GM19193 (cell line): Measurements from ENCODE around the gene POU5F1.

Source experiments
- POLR2A ChIP-seq: IDR thresholded peaks from 4 replicates; pipeline ENCODE4 v1.6.1; 2011; ENCODE audit not compliant: insufficient read depth, insufficient read length; ENCODE audit errors: extremely low read depth

Gene POU5F1

DNA sequence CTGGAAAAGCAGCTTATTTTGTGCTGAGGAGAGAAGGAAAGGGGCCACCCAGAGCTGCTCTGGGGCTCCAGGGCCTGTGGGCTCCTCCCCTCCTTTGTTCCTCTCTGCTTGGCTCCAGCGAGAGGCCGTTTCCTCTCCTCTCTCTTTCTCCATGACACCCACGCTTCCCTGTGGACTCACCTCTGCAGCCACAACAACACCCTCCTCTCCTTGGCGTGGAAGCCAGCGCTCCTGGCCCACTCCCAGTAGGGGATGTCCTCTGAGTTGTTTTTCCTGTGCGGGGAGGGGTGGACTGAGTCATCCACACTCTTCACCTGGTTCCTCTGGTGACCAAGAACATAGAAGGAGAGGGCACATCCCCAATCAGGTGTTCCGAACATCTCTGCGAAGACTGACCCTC, 45.3 kb downstream of the POU5F1 start:
- no peak for TF ChIP-seq POLR2A

DNA sequence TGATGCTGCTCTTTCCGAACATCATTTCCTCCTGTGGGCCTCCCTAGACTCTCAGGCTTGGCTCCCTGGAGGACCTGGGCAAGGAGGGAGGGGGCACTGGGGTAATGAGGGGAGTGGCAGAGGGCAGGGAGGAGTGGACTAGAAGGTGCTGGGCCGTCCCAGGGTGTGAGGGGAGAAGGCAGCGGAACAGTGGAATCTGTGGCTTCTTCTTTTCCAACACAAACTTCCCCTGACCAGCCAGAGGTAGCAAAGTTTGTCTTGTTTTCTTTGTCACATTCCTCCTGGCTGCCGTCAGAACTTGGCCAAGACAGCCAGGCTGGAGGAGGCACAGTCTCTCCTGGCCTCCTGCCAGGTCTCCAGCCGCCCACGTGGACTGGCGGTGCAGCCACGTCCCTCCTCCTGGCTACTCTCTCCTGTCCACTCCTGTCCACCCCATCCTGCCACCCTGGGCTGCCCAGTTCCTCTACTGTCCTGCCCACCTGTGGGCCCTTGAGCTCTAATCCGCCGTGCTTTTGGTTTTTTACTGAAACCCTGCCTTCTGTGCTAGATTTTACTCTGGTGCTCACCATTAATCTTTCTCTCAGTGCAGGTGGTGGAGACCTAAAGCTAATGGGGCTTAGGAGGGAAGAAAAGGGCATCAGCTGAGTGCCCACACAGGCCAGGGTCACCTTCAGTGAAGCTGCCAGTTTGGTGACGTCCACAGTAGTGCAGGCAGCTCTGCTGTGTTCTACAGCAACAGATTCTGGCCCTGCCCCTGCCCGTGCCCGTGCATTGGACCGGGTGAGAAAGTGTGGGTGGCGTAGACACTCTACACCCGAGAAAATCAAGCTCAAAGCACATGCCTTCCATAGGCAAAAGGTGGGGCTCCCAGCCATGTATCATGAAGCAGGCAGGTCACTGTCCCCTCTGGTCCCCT, 47.4 kb downstream of the POU5F1 start:
- no peak for TF ChIP-seq POLR2A

DNA sequence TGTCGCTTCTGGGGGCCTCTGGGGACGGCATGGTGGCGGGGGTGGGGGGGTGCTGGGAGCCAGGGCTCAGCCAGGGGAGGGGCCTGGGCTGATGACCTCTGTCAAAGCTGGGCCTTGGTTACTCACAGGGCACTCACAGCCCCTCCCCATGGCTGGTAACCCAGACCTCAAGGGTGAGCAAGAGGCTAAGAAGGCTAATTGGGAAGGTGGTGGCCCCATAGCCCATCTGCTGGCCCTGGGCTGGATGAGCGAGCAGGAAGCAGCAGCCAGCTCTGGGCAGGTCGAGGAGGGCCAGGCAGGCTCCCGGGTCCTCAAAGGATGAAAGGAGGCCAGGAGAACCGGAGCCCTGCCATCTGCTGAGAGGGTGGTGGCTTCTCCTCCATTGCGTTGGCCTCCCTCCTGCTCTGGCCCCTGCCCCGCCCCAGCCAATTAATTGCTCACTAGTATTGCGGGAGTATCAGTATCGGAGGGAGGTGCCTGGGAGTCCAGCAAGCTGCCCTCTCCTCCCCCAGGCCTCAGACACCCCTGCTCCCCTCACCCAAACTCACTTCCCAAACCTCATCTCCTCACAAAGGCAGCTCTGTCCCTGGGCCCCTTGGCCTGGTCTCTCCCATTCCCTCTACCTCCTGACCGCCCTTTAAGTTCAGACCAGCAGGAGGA, 49.2 kb downstream of the POU5F1 start:
- TF ChIP-seq POLR2A: no peak

DNA sequence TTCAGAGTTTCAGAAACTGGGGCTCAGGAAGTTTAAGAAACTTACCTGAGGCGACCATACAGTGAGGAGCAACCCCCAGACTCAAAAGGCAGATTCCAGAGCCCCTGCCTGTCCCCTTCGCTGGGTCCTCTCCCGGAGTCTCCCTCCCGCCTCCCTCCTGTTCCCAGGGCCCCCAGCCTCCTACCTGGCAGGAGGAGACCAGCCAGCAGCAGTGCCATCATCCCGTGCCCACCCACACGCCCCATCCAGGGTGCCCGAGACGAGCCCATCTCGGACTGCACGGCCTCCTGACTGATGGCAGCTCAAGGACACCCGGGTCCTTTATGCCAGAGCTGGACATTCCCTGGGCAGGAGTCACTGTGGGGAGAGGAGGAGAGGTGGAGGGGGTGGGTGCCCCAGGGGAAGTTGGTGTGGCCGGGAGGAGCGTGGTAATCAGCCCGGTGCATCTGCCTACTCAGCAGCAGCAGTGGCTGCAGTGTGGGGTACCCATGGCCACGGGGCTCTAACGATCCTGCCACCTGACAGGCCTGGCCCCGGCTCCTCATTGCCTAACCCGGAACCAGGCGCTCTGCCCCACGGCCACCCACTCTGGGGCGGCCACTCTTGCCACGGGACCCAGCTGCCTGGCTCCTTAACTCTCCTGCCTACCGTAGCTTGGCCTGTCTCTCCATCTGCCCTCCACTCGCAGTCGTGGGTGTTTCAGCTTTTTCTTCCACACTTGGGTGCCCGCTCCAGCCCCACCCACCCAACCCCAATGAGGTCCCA, 50.1 kb downstream of the POU5F1 start, which contains the start of gene CDSN:
CDSN (minus strand) TSS at position 296 of the 765 bp plus-strand sequence; CDS start at position 269, 27 bp downstream.
- no peak for TF ChIP-seq POLR2A

DNA sequence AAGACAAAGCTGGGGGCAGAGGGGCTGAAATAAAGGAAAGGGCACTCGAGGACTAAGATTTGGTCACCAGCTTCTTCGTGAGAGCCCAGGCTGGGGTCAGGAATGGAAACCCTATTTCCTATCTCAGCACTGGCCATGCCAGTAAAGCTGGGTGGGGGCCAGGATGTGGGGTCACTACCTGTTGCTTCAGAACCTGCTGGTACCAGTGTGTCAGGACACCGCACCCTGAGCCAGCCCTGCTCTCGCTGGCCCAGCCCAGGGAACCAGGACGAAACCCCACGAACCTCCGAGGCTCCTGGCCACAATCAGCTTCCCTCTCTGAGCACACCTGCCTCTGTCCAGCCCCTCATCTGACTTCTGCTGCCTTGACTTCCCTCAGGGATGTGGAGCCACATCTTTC, 52.3 kb downstream of the POU5F1 start:
- no peak for TF ChIP-seq POLR2A

DNA sequence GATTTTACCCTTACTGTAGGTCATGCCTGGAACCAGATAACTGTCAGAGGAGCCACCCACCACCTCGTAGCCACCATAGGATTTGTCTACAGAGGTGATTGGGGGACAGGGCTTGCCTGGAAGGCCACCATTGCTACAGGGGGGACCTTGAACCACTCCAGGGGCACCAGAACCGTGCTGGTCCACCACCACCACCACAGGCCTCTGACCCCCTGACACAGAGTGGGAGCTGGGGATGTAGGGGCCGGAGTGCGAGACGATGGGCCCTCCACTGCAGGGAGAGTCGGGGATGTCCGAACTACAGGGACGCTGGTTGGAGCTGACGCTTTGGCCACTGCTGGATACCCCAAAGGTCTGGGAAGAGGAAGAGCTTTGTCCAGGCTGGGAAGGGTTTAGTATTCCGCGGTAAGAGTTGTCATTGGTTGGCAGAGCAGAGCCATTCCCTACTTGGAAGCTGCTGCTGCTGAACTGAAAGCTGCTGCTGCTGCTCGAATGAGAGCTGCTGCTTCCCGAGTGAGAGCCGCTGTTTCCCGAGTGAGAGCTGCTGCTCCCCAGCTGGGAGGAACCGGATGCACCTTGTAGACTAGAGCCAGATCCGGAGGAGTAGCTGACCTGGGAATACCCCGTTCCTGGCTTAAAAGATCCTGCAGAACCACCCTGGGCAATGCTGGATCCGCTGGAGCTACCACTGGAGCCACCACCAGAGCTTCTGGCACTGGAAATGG, 53.7 kb downstream of the POU5F1 start:
- TF ChIP-seq POLR2A: no peak

DNA sequence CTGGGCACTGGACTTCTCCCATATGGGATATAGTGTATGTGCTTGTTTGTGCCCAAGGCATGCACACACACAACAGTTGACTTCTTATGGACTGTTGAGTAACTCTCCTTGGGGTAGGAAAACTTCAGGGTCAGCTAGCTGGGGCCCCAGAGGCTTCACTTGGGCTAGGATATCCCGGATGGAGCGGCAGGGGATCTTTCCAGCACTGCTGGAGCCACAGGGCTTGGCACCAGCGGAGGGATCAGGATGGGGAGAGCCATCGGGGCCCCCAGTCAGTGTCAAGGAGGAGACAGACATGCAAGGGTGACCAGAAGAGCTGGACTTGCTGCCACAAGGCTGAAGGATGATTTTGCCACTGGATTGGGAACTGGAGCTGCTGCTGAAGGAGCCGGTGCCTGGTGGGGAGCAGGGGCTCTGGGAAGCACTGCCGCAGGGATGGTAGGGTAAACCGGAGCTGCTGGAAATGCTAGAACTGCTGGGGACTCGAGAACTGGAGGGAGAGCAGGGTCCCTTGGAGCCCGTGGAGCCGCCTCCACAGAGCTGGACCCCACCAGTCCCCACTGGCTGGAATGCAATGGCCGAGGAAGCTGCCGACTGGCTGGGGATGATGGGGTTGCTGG, 54.4 kb downstream of the POU5F1 start:
- TF ChIP-seq POLR2A: no peak

DNA sequence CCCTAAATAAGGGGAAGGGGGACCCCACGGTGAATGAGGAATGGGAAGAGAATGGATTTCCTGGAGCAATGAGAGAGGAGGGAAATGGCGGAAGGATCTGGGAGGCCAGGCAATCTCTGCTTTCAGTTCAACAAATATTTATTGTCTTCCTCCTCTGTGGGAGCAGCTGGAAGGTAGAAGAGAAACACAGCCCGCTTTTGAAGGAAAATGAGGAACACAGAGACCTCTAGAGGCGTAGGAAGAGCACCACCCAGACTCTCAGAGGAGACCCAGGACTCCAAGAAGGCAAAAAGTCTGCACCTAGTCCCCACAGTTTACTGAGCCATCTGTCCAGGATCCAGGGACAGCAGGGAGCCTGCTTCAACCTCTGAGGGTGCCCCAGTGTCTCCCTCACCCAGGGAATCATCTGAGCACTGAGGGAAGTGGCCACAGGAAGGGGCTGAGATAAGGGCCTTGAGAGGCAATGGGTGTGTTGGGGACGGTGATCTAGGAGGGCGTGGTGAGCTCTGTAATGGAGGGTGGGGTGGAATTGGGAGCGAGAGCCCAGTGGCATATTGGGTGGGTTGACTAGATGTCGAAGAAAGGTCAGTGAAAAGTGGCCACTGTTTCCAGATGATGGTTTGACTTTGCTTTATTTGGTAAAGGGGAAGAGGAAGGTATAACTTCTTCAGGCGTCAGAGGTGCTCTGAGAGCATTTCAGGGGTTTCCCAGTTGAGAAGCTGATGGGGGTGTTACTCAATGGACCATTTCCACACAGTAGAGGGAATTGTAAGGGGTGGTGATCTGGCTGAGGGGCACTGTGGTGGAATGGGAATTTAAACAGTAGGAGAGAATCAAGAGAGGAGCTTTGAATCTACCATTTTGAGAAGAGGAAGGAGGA, 55.3 kb downstream of the POU5F1 start:
- no peak for TF ChIP-seq POLR2A

DNA sequence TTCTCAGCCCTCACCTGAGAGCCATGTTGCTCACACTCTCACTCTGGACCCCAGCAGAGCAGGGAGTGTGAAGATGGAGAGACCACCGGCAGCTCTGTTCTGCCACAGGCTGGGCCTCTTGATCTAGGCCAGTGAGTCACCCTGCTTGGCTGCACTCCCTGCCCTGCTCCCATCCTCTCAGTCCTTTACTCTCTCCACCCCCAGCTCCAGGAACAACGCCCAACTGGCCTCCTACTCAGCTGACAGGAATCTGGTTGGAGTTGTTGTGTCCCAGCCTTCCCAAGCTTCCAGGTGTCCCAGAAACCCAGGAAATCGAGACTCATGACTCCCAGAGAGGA, 56.0 kb downstream of the POU5F1 start, which contains the start of gene PSORS1C1:
PSORS1C1 (plus strand) TSS at position 260 of the 338 bp plus-strand sequence. CDS start 14,833 bp downstream, outside the sequence.
- no peak for TF ChIP-seq POLR2A
